HL-60/S4 (cell line): ENCODE measurements around the gene RHBDD3.

Source experiments
- in situ Hi-C: fragments of 300-500 bp; cut with MboI; formaldehyde crosslinking; loops from 2 replicates; pipeline ENCODE4 v1.14.3; 2022; ENCODE audit warnings: low sequenced_read_pairs

RHBDD3 gene

DNA sequence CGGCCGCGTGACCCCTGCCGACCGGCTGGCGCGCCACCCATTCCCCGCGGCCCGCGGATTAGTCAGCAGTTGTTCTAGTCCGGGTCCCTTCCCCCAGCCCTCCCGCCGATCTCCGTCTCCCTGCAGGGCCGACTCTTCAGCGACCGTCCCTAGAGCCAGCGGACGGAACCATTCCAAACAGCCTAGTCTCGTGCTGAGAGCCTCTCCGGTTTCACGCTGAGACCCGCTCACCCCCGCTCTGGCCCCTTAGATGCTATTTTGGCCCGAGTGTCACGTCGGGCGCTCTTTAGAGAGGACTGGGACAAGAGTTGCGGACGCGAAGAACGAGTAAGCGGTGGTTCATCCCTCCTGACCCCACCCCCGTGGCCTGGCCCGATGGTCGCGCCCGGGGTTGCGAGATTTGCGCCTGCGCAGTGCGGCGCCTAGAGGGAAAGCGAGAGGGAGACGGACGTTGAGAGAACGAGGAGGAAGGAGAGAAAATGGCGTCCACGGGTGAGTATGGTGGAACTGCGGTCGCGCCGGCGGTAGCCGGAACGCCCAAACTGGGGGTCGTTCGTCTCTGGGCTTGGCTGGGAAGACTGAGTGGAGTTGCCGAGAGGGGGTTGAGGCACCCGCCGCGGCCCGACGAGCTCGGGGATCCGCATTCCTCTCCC, at the start of gene RHBDD3, which contains the start of gene EWSR1:
RHBDD3 (minus strand) TSS at position 124 of the 653 bp plus-strand sequence. CDS start 2,355 bp downstream, outside the sequence.
EWSR1 (plus strand) TSS at position 411 of the 653 bp plus-strand sequence; CDS start at position 480, 69 bp downstream.
- in situ Hi-C loops: no loop called here

DNA sequence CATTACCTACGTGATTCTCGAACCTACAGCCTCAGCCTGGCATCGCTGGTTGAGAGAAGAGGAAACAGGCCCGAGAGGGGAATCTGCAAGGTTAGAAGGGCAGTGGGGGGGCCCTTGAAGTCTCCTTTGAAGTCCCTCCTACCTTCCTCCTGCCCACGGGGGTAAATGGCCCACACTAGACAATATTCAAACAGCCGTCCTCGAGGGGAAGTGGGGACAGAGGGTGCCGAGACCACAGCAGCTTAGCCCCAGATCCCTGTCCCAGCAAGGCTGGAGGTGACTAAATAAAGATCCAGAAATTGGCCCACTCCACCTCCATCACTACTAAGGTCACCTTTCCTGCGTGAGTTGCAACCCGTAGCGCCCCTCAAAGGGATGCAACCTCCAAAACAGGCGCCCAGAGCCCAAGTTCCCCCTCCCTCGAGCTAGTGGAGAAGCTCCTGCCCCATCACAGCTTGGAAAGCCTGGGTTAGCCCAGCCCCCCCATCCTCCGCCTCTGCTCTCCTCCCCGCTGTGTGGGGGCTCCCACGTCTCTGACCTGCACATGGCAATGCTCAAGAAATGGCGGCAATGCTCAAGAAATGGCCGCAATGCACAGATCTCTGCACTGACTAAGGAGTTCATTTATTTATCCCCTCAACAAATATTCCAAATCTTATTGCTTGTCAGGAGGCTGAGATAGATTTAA, 48.5 kb upstream of the RHBDD3 start:
- in situ Hi-C loops: no loop called here

DNA sequence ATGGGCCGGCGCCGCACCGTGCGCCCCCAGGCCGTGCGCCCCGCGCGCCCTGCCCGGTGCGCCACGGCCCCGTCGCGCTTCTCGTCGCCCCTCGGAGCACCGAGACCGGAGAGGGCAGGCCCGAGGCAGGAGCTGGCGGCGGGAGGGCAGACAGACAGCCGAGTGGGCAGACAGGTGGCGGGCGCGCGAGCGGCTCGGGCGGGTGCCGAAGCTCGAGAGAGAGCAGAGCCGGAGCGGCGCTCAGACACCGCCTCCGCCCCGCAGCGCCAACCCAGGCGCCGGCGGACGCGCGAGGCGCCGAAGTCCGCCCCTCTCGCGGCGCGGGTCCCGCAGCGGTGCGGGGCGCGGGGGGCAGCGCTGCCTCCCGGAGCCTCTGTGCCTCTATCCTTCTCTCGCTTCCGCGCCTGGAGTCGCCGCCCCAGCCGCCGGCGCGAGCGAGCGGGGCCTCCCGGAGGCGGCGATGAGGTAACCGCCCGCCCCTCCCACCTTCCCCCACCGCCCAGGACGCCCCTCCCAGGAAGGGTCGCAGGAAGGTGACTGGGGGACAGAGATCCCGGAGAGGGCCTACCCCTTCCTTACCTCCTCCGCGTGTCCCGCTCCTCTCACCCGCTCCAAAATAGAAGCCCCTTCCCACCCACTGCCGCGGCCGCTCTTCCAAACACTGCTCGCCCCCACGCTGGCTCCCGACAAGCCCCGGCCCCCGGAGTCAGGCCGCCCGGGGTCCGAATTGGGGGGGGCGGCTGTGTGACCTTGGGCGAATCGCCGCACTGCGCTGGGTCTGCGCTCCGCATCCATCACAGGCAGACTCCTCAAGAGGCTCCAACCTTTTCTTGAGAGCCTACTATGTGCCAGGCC, 47.7 kb upstream of the RHBDD3 start, which contains the start of gene RASL10A:
RASL10A (minus strand) TSS at position 412 of the 855 bp plus-strand sequence. CDS start 451 bp downstream, outside the sequence.
- in situ Hi-C loops: no loop called here

DNA sequence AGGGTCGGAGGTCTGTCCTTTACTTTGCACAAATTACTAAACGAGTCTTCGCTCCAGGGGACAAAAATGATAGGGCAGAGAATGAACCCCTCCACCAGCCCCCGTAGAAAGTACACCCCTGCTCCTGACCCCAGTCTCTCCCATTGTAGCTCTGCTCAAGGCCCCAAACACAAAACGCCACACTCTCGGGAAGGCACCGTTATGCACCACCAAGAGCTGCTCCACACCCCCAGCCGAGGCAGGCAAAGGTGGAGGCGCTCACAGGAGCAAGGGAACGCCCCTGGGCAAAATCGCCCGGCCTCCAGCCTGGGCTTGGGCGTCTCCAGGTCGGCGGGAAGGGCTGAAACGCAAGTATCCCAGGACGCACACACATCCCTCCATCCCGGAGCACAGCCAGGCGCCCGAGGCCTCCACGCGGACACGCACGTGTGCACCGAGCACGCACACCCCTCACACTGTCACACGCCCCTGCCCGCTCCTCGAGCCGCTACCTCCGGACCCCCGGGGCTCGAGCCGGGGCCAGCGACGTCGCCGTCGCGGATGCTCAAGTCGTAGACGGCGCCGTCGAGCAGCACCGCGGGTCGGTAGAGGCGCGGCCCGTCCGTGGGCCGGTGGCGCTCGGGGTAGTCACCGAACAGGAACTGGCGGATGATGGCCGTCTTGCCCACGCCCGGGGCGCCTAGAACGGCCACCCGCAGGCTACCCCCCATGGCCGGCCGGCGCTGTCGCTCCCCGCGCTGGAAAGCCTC, 46.9 kb upstream of the RHBDD3 start:
- in situ Hi-C loops: no loop called here

DNA sequence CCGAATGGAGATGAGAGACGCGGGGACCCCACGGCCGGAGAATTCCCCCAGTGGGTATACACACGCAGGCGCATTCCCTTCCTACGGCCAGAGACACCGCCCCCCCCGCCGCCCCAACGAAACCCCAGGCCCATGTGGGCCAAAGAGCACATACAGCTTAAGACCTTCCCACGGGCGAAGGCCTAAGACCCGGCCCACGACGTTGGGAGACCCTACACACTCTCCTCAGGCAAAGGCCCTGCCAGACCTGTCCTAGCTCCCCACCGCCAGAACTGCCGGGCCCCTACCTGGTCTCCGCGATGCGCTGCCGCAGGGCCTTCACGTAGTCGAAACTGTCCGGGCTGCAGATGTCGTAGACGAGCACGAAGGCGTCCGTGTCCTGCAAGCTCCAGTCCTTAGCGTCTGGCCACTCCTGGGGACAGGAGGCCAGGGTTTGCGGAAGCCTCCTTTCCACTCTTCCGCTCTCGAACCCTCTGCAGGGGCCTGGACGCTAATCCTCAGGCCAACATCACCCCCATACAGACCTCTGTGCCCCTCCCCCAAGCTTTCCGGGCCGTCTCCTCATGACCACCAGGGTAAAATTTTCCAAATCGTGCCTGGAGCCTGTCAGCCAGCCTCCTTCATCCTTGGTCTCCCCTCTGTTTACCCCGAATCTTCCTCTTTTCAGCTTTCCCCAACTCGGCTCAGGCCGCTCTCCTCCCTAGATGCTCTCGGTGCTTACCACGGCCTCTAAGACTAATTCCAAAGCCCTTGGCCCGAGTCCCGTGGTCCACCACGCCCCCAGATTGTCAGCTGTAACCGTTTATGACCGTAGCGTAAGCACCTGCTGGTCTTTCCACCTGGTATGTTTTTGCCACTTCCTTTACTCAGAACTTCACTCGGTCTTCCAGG, 46.0 kb upstream of the RHBDD3 start:
- in situ Hi-C loops: no loop called here

DNA sequence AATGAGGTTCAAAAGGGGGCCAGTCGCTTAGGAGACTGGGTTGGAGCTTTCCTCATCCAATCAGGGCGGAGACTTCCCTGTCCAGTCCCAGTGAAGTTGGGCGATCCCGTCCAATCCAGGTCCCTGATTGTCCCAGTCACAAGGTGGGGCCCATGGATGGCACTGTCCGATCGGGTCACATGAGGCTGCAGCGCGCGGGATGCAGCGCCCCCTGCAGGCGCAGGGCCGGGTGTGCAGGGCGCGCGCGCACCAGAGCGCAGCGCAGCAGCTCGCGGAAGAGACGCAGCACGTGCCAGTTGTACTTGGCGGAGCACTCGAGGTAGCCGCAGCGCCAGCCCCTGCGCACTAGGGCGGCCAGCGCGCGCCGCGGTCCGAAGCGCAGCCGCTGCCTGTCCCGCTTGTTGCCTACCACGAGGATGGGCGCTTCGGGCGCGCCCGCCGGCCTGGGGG, 45.4 kb upstream of the RHBDD3 start:
- in situ Hi-C loops: no loop called here

DNA sequence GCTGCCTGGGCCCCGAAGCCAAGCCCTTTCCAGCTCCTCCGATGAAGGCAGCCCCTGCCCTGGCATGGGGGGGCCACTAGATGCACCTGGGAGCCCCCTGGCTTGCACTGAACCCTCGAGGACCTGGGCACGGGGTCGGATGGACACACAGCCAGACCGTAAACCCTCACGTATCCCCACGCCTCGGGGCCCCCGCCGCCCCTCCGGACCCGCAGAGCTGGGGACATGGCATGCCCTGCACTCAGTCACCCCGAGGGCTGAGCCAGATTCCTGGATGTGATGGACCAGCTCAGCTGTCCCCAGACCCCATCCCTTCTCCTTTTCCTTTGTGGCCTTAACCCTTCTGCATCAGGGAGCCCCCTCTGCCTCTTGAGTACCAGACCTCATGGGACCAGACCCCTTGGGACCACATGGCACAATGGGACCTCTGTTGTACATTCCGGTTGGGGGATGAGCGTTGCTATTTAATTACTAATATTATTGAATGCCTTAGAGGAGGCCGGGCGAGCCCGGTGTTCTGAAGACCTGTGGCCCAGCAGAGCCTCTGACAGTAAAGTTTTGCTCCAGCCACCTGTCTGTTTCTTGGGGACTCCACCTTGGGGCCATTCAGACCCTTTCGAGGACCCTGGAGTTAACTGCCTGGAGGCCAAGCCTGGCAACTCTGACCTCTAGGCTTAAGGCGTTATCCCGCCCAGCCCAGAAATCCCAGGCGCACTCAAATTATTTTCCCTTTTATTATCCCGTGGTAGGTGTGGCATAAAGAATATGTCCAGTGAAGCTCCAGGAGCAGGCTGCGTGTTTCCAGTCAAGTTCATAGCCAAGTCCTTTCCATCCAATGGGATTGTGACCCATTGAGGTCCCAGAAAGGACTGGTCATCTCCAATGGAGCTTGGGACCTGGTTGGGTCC, 44.7 kb upstream of the RHBDD3 start:
- in situ Hi-C loops: no loop called here

DNA sequence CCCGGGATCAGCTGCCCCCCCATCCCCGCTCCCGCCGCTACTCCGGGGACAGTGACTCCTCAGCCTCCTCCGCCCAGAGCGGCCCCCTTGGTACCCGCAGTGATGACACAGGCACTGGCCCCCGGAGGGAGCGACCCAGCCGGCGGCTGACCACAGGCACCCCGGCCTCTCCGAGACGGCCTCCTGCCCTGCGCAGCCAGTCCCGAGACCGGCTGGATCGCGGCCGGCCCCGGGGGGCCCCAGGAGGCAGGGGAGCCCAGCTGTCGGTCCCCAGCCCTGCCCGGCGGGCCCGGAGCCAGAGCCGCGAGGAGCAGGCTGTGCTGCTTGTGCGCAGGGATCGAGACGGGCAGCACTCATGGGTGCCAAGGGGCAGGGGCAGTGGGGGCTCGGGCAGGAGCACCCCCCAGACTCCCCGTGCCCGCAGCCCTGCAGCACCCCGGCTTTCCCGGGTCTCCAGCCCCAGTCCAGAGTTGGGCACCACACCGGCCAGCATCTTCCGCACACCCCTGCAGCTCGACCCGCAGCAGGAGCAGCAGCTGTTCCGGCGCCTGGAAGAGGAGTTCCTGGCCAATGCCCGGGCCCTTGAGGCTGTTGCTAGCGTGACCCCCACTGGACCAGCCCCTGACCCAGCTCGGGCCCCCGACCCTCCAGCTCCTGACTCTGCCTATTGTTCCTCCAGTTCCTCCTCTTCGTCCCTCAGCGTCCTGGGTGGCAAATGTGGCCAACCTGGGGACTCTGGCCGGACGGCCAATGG, 43.9 kb upstream of the RHBDD3 start:
- in situ Hi-C loops: no loop called here

DNA sequence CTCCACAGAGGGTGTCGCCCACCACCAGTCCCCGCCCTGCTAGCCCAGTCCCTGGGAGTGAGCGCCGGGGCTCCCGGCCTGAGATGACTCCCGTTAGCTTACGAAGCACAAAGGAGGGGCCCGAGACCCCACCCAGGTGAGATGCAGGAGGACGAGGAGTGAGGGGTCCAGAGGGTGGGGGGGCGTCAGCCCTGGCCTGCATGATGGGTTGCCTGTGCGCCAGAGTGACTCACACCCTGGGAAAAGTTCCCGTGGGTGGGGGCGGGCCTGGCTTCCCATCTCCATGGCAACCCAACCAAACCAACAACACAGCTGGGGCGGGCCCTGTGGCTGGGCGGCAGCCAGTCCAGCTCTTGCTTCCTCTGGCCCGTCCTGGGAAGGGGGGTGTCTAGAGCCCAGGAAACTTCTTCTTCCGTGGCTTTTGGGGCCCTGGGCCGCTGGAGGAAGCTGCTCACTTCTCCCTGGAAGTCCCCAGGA, 43.1 kb upstream of the RHBDD3 start:
- in situ Hi-C loops: no loop called here

DNA sequence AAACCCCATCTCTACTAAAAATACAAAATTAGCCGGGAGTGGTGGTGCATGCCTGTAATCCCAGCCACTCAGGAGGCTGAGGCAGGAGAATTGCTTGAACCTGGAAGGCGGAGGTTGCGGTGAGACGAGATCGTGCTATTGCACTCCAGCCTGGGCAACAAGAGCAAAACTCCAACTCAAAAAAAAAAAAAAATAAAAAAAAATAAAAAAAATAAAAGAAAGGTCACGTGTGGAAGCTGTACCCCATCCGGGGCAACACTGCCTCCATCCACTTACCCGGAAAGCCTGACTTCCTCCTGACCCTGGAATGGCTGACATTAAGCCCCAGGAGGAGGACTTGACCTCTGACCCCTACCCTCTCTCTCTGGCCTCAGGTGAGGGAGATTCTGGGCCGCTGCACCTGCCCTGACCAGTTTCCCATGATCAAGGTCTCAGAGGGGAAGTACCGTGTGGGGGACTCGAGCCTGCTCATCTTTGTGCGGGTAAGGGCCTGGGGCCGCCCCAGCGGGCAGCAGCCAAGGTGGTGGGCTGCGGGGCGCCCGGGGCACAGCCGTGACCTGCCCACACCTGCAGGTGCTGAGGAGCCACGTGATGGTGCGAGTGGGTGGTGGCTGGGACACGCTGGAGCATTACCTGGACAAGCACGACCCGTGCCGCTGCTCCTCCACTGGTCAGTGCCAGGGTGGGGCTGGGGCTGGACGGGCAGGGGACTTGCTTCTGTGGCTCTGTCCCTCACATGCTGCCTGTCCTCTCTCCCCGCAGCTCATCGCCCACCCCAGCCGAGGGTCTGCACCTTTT, 42.5 kb upstream of the RHBDD3 start:
- in situ Hi-C loops: no loop called here

DNA sequence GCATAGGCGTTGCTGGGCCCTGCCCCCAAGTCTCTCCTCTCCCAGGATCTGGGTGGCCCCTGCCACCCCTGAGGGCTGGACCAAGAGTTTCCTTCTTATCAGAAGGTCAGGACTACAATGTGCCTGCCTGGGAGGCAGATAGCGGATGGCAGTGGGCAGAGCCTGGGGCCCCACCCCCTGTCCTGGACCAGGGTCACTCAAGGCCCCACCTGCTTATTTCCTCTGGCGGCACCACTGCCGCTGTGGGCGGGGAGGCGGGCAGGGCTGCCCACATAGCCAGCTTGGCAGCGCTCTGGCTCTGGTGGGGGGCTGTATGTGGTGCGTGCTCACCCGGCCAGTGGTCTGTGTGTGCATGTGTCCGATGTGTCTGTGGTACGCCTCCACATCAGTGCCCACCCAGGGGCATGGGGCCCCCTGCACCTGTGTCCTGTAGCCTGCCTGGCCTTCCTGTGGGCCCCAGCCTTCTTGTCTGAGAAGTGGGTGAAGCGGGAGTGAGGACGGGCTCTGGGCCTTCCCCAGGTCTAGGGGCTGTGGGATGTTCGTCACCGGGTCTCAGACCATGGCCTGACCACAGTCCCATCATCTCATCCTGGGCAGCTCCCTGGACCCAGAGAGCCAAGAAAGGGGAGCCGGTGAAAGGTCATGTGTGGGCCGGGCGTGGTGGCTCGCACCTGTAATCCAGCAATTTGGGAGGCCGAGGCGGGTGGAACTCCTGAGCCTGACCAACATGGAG, 41.7 kb upstream of the RHBDD3 start:
- in situ Hi-C loops: no loop called here

DNA sequence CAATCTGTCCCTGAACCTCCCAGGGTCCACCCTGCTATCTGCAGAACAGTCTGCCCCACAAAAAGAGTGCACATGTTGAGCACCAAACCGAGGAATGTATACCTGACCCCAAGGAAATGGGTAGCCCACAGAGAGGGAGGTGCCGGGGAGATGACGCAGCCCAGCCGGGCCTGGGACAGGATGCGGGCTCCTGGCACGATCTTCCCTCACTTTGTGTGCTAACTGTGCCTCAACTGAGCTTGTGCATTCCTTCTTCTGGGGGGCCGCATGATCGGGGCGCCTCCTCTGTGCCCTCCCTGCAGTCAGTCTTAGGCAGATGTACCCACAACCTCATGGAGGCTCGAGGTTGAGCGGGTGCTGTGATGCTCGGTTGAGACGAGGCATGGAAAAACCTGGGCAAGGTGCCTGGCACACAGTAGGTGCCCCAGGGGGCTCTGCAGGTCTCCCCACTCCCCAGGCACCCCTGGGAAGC, 41.0 kb upstream of the RHBDD3 start:
- in situ Hi-C loops: no loop called here

DNA sequence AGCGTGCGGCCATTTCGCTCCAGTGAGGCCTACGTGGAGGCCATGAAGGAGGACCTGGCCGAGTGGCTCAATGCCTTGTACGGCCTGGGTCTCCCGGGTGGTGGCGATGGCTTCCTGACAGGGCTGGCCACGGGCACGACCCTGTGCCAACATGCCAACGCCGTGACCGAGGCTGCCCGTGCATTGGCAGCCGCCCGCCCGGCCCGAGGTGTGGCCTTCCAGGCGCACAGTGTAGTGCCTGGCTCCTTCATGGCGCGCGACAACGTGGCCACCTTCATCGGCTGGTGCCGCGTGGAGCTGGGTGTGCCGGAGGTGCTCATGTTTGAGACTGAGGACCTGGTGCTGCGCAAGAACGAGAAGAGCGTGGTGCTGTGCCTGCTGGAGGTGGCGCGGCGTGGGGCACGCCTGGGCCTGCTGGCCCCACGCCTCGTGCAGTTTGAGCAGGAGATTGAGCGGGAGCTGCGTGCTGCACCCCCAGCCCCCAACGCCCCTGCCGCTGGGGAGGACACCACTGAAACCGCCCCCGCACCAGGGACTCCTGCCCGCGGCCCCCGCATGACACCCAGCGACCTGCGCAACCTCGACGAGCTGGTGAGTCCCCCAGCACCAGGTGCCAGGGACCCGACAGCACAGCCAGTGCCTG, 40.5 kb upstream of the RHBDD3 start:
- in situ Hi-C loops: no loop called here

DNA sequence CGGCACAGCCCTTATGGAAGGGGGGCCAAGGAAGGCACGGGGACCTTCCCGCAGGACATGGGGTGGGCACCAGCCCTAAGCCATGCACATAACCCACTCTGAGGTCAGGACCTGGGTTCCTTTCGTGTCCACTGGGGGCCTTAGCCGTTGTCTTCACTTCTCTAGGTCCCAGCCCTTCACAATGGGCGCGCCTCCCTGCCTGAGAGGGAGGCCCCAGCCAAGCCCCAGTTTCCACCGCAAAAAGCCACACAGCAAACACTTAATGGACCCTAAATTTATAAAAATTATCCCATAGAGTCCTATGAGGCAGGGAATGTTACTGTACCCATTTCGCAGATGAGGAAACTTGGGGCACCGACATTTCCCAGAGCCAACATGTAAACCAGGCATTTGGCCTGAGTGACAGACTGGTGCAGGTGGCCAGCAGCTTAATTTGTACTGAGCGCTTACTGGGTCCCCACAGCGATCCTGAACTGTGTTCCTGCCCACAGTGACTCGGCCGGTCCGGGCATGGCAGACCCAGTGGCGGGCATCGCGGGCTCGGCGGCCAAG, 39.9 kb upstream of the RHBDD3 start:
- in situ Hi-C loops: no loop called here

DNA sequence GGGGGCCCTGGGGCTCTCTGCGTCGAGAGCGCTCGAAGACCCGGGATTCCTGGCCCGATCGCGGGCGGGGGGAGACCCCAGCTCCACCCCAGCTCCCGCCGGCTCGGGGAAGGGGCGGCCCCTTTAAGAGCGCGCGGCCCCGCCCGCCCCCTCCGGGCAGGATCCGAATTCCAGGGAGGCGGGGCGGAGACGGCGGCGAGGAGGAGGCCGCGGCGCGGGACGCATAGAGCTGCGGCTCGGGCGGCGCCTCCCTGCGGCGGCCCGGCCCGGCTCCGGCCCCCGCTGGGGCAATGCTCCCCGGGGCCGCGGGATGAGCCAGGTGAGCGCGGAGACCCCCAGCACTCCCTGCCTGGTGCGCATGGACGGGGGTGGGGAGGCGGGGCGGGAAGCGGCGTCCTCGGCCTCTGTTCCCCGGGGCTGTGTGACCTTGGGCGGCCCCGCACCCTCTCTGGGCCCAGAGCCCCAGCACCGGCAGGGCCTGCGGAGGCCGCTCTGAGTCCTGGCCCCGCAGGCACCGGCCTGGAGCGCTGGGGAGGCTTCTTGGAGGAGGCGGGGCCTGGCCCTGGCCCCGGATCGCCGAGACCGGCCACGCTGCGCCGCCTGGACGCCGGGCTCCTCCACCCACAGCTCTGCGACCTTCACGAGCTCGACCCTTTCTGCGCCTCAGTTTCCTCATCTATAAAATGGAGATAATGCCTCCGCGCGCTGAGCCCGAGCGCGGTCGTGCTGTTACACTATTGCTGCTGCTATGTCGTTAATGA, 39.2 kb upstream of the RHBDD3 start:
- in situ Hi-C loops: no loop called here
